Keratinocyte (primary cell): ENCODE results near the gene NECTIN1. TPM values are rescaled to one million over a fixed set of nuclear protein-coding genes. Genes with fewer than 3 reads are reported as not detected.

ENCODE experiments used
- DNase-seq: peaks from one replicate; pipeline ENCODE4 v3.0.0-alpha.2; 2011; ENCODE audit warnings: low read depth, missing footprints, low spot score
- FAIRE-seq: peaks from 2 replicates; lab custom pipeline; 2011; peaks lifted over from hg19 to GRCh38; lab: Jason Lieb, UNC
- H2AFZ ChIP-seq: 2 replicates; pipeline ENCODE4 v1.6.0; 2012; ENCODE audit warnings: low read length, control low read depth, inconsistent platforms; ENCODE audit not compliant: control insufficient read depth
- H3K27ac ChIP-seq: 2 replicates; pipeline ENCODE4 v1.5.1; 2011; ENCODE audit warnings: low read length; ENCODE audit not compliant: control insufficient read depth, insufficient read depth
- H3K27me3 ChIP-seq: 3 replicates; pipeline ENCODE4 v1.6.0; 2011; ENCODE audit warnings: low read length; ENCODE audit not compliant: control insufficient read depth, insufficient read depth; ENCODE audit errors: extremely low read depth
- H3K36me3 ChIP-seq, 2 experiments: 2 replicates in 1 of 2; 3 replicates in 1 of 2; pipeline ENCODE4 v1.5.1; 2011; ENCODE audit warnings: low read length in 2 of 2, mild to moderate bottlenecking in 1 of 2; ENCODE audit not compliant: control insufficient read depth in 2 of 2, insufficient read depth in 2 of 2; ENCODE audit errors: extremely low read depth in 1 of 2
- H3K4me1 ChIP-seq: 3 replicates; pipeline ENCODE4 v1.5.1; 2011; ENCODE audit warnings: low read length; ENCODE audit not compliant: control insufficient read depth, insufficient read depth; ENCODE audit errors: extremely low read depth
- H3K4me2 ChIP-seq: 3 replicates; pipeline ENCODE4 v1.6.0; 2011; ENCODE audit warnings: low read depth, low read length; ENCODE audit not compliant: control insufficient read depth, insufficient read depth; ENCODE audit errors: extremely low read depth
- H3K4me3 ChIP-seq, 3 experiments: fragments of 200-600 bp in 1 of 3; sonication (generic) in 1 of 3; 2 replicates in 2 of 3; 3 replicates in 1 of 3; pipeline ENCODE4 v1.5.1; 2011 to 2016; ENCODE audit warnings: low read length in 3 of 3, mild to moderate bottlenecking in 3 of 3, control low read depth in 2 of 3, inconsistent platforms in 1 of 3, low read depth in 1 of 3, mixed read lengths in 1 of 3, mixed run types in 1 of 3, moderate library complexity in 1 of 3; ENCODE audit not compliant: control insufficient read depth in 2 of 3, insufficient read depth in 2 of 3; ENCODE audit errors: extremely low read depth in 1 of 3
- H3K79me2 ChIP-seq: 2 replicates; pipeline ENCODE4 v1.6.0; 2012; ENCODE audit warnings: low read length; ENCODE audit not compliant: control insufficient read depth, insufficient read depth
- H3K9ac ChIP-seq: 3 replicates; pipeline ENCODE4 v1.6.0; 2011; ENCODE audit warnings: low read length; ENCODE audit not compliant: control insufficient read depth, insufficient read depth; ENCODE audit errors: extremely low read depth
- H3K9me1 ChIP-seq: 3 replicates; pipeline ENCODE4 v1.6.0; 2011; ENCODE audit warnings: low read length; ENCODE audit not compliant: control insufficient read depth, insufficient read depth; ENCODE audit errors: extremely low read depth
- H3K9me3 ChIP-seq: 2 replicates; pipeline ENCODE4 v1.5.1; 2012; ENCODE audit warnings: low read depth, low read length; ENCODE audit not compliant: control insufficient read depth
- H4K20me1 ChIP-seq: 3 replicates; pipeline ENCODE4 v1.6.0; 2011; ENCODE audit warnings: low read length; ENCODE audit not compliant: control insufficient read depth, insufficient read depth; ENCODE audit errors: extremely low read depth
- CTCF ChIP-seq, 3 experiments: IDR thresholded peaks in 1 of 3; conservative IDR thresholded peaks in 1 of 3; optimal IDR thresholded peaks in 1 of 3; 2 replicates in 2 of 3; 3 replicates in 1 of 3; pipeline versions ENCODE3 to v1.5.1; 2011; ENCODE audit warnings: low read length in 3 of 3, mild to moderate bottlenecking in 3 of 3, moderate library complexity in 2 of 3, control low read depth in 1 of 3, inconsistent platforms in 1 of 3; ENCODE audit not compliant: insufficient read depth in 2 of 3; ENCODE audit errors: extremely low read depth in 1 of 3
- EZH2 ChIP-seq: IDR thresholded peaks from one replicate; pipeline ENCODE4 v1.6.1; 2012; ENCODE audit warnings: inconsistent platforms, mild to moderate bottlenecking, low read length, moderate library complexity
- dilution Hi-C: fragments of 300-500 bp; cut with MboI; formaldehyde crosslinking; loops from one replicate; pipeline ENCODE4 v1.7.0; 2020; ENCODE audit warnings: low sequenced_read_pairs; ENCODE audit not compliant: extremely low pct_ligation_motif_present
- polyA plus RNA-seq, 5 experiments: library from polyadenylated mRNA; depleted of rRNA in 3 of 5; stranded (reverse) in 3 of 5; stranded (forward) in 1 of 5; unstranded in 1 of 5; fragments of >200 nt; gene quantifications; 1 replicate in 1 of 5; 2 replicates in 3 of 5; 3 replicates in 1 of 5; pipeline versions ENCODE4 v1.2.1 to v1.2.3, GENCODE V29; 2011 to 2012; ENCODE audit warnings: missing spikeins in 2 of 5, low read depth in 1 of 5, low replicate concordance in 1 of 5

The NECTIN1 gene
- polyA plus RNA-seq, 1 donor (not counting 4 experiments of a cell fraction or from before 2014, with no cell fraction given): 37.5 TPM

GRCh38 chr11:119711476-119711875, 17.5 kb downstream of the NECTIN1 start:
- H3K4me2 ChIP-seq: no peak overlapping the region
- no peaks in the 10 kb centered on the region for H3K9me3 ChIP-seq
- no peak overlapping the region for H3K9ac ChIP-seq
- FAIRE-seq (no peak), DNase-seq (no peak)
- peaks cover 92% of the 10 kb centered on the region for H3K79me2 ChIP-seq
- peaks cover 10 to 32% of the 10 kb centered on the region in 2 experiments for H3K36me3 ChIP-seq
- H3K4me3 ChIP-seq: no peak overlapping the region
- peaks cover 20% of the 10 kb centered on the region for H3K4me1 ChIP-seq
- no peak overlapping the region for H2AFZ ChIP-seq
- H3K27me3 ChIP-seq: no peaks in the 10 kb centered on the region
- no peak overlapping the region for H3K27ac ChIP-seq
- no peak for TF ChIP-seq EZH2
- TF ChIP-seq CTCF (optimal IDR thresholded peaks at IDR 0.05 in 1 of 3, IDR thresholded peaks at IDR 0.05 in 1 of 3, conservative IDR thresholded peaks at IDR 0.05 in 1 of 3; ENCODE audit: extremely low read depth in 1 of 3, insufficient read depth in 2 of 3, low read length in 3 of 3): no peak
- peaks cover 21% of the 10 kb centered on the region for H4K20me1 ChIP-seq
- peaks cover 5% of the 10 kb centered on the region for H3K9me1 ChIP-seq
- dilution Hi-C loops: no loop called here

- Histone ChIP-seq H4K20me1 (peaks cover 20% of the 10 kb centered on the region), H3K27me3 (no peaks in the 10 kb centered on the region), H2AFZ (no peak overlapping the region), H3K27ac (no peak overlapping the region), H3K4me2 (no peak overlapping the region), H3K9me1 (peaks cover 5% of the 10 kb centered on the region), H3K4me1 (peaks cover 20% of the 10 kb centered on the region), H3K9ac (no peak overlapping the region), H3K36me3 (peaks cover 9 to 25% of the 10 kb centered on the region in 2 experiments), H3K4me3 (no peak overlapping the region), H3K79me2 (peaks cover 91% of the 10 kb centered on the region), H3K9me3 (no peaks in the 10 kb centered on the region)
- dilution Hi-C loops: no loop called here
- no peak for TF ChIP-seq CTCF (optimal IDR thresholded peaks at IDR 0.05 in 1 of 3, IDR thresholded peaks at IDR 0.05 in 1 of 3, conservative IDR thresholded peaks at IDR 0.05 in 1 of 3; ENCODE audit: extremely low read depth in 1 of 3, insufficient read depth in 2 of 3, low read length in 3 of 3)
- no peak for TF ChIP-seq EZH2
- no peak for FAIRE-seq
- no peak for DNase-seq
Observed at GRCh38 chr11:119710417-119710816, 18.6 kb downstream of the NECTIN1 start.
